ENCODE data around the gene AS3MT.

AS3MT gene

GRCh38 chr10:102935505-102935904 is 66.2 kb downstream of the AS3MT start:
- no peak overlapping the region for H2BK5ac ChIP-seq (ENCODE audit: low read depth, low read length, poor library complexity, severe bottlenecking)
- H3K18ac ChIP-seq (ENCODE audit: low read depth in 1 of 2, low read length in 2 of 2): no peak overlapping the region
- no peak overlapping the region for H3K4me3 ChIP-seq (ENCODE audit: insufficient read depth in 1 of 2, low read depth in 1 of 2, low read length in 2 of 2)
- no peak overlapping the region for H2AFZ ChIP-seq (ENCODE audit: low read depth, low read length)
- no peak overlapping the region for H3K14ac ChIP-seq (ENCODE audit: low read length in 2 of 2)
- H3K27ac ChIP-seq (ENCODE audit: low read length, poor library complexity, severe bottlenecking): no peak overlapping the region
- no peak overlapping the region for H3K23ac ChIP-seq (ENCODE audit: low read length in 2 of 2)
- no peak overlapping the region for H3K4ac ChIP-seq (ENCODE audit: low read depth in 1 of 2, low read length in 2 of 2)
- no peak overlapping the region for H2BK15ac ChIP-seq (ENCODE audit: low read depth, poor library complexity, severe bottlenecking)
- H3K79me1 ChIP-seq (replicated peaks; ENCODE audit: low read length, poor library complexity, severe bottlenecking): peaks cover 2% of the 10 kb centered on the region
- H4K8ac ChIP-seq (ENCODE audit: low read length): no peak overlapping the region
- H3K4me2 ChIP-seq (ENCODE audit: low read length, poor library complexity, severe bottlenecking): no peak overlapping the region
- H3K36me3 ChIP-seq (ENCODE audit: control insufficient read depth in 1 of 2, insufficient read depth in 2 of 2, low read depth in 1 of 2, low read length in 2 of 2): no peaks in the 10 kb centered on the region
- H2AK5ac ChIP-seq (ENCODE audit: low read length, severe bottlenecking): no peak overlapping the region
- no peak overlapping the region for H3K9ac ChIP-seq (ENCODE audit: low read length)
- H2BK12ac ChIP-seq (ENCODE audit: low read length in 2 of 2): no peak overlapping the region
- H3K27me3 ChIP-seq (ENCODE audit: control insufficient read depth in 1 of 2, insufficient read depth in 1 of 2, low read length in 2 of 2): no peaks in the 10 kb centered on the region
- 81% methylated on average over 4 of the region's 4 CpGs for WGBS
- no peak overlapping the region for H4K91ac ChIP-seq (ENCODE audit: low read length)
- H2BK120ac ChIP-seq (ENCODE audit: low read depth, low read length): no peak overlapping the region
- H3K9me3 ChIP-seq (ENCODE audit: control insufficient read depth, low read length): no peaks in the 10 kb centered on the region
- DNase-seq: no peak
- no peaks in the 10 kb centered on the region for H3K4me1 ChIP-seq (ENCODE audit: control insufficient read depth, insufficient read depth, low read depth, low read length)

- no peak overlapping the region for H4K8ac ChIP-seq (ENCODE audit: low read length)
- no peaks in the 10 kb centered on the region for H3K4me1 ChIP-seq (ENCODE audit: control insufficient read depth, insufficient read depth, low read depth, low read length)
- no peak overlapping the region for H2BK12ac ChIP-seq (ENCODE audit: low read length in 2 of 2)
- H3K9ac ChIP-seq (ENCODE audit: low read length): no peak overlapping the region
- no peak overlapping the region for H3K4me2 ChIP-seq (ENCODE audit: low read length, poor library complexity, severe bottlenecking)
- no peak overlapping the region for H3K18ac ChIP-seq (ENCODE audit: low read depth in 1 of 2, low read length in 2 of 2)
- H3K79me1 ChIP-seq (replicated peaks; ENCODE audit: low read length, poor library complexity, severe bottlenecking): peaks cover 2% of the 10 kb centered on the region
- no peaks in the 10 kb centered on the region for H3K9me3 ChIP-seq (ENCODE audit: control insufficient read depth, low read length)
- no peak overlapping the region for H3K14ac ChIP-seq (ENCODE audit: low read length in 2 of 2)
- H2BK120ac ChIP-seq (ENCODE audit: low read depth, low read length): no peak overlapping the region
- no peak for DNase-seq
- H2BK5ac ChIP-seq (ENCODE audit: low read depth, low read length, poor library complexity, severe bottlenecking): no peak overlapping the region
- no peaks in the 10 kb centered on the region for H3K36me3 ChIP-seq (ENCODE audit: control insufficient read depth in 1 of 2, insufficient read depth in 2 of 2, low read depth in 1 of 2, low read length in 2 of 2)
- H3K27me3 ChIP-seq (ENCODE audit: control insufficient read depth in 1 of 2, insufficient read depth in 1 of 2, low read length in 2 of 2): no peaks in the 10 kb centered on the region
- H3K4ac ChIP-seq (ENCODE audit: low read depth in 1 of 2, low read length in 2 of 2): no peak overlapping the region
- no peak overlapping the region for H3K23ac ChIP-seq (ENCODE audit: low read length in 2 of 2)
- no peak overlapping the region for H3K4me3 ChIP-seq (ENCODE audit: insufficient read depth in 1 of 2, low read depth in 1 of 2, low read length in 2 of 2)
- no peak overlapping the region for H4K91ac ChIP-seq (ENCODE audit: low read length)
- no peak overlapping the region for H3K27ac ChIP-seq (ENCODE audit: low read length, poor library complexity, severe bottlenecking)
- no peak overlapping the region for H2AK5ac ChIP-seq (ENCODE audit: low read length, severe bottlenecking)
- H2AFZ ChIP-seq (ENCODE audit: low read depth, low read length): no peak overlapping the region
- H2BK15ac ChIP-seq (ENCODE audit: low read depth, poor library complexity, severe bottlenecking): no peak overlapping the region
- WGBS: 94% methylated on average over 3 of the region's 3 CpGs
Observed at GRCh38 chr10:102935939-102936605, 66.8 kb downstream of the AS3MT start.

- WGBS: 91% methylated on average over 3 of the region's 3 CpGs
- no peaks in the 10 kb centered on the region for H3K36me3 ChIP-seq (ENCODE audit: control insufficient read depth in 1 of 2, insufficient read depth in 2 of 2, low read depth in 1 of 2, low read length in 2 of 2)
Observed at GRCh38 chr10:102941401-102941800, 72.1 kb downstream of the AS3MT start.

GRCh38 chr10:102945449-102945848 is 76.2 kb downstream of the AS3MT start:
- no peak overlapping the region for H2BK5ac ChIP-seq (ENCODE audit: low read depth, low read length, poor library complexity, severe bottlenecking)
- H3K4me1 ChIP-seq (ENCODE audit: control insufficient read depth, insufficient read depth, low read depth, low read length): no peaks in the 10 kb centered on the region
- no peak overlapping the region for H3K18ac ChIP-seq (ENCODE audit: low read depth in 1 of 2, low read length in 2 of 2)
- no peak overlapping the region for H3K9ac ChIP-seq (ENCODE audit: low read length)
- DNase-seq: no peak
- H2AFZ ChIP-seq (ENCODE audit: low read depth, low read length): no peak overlapping the region
- H3K9me3 ChIP-seq (ENCODE audit: control insufficient read depth, low read length): no peaks in the 10 kb centered on the region
- no peaks in the 10 kb centered on the region for H3K36me3 ChIP-seq (ENCODE audit: control insufficient read depth in 1 of 2, insufficient read depth in 2 of 2, low read depth in 1 of 2, low read length in 2 of 2)
- no peak overlapping the region for H3K4me2 ChIP-seq (ENCODE audit: low read length, poor library complexity, severe bottlenecking)
- no peak overlapping the region for H3K4me3 ChIP-seq (ENCODE audit: insufficient read depth in 1 of 2, low read depth in 1 of 2, low read length in 2 of 2)
- no peak overlapping the region for H2BK15ac ChIP-seq (ENCODE audit: low read depth, poor library complexity, severe bottlenecking)
- no peaks in the 10 kb centered on the region for H3K27me3 ChIP-seq (ENCODE audit: control insufficient read depth in 1 of 2, insufficient read depth in 1 of 2, low read length in 2 of 2)
- no peak overlapping the region for H3K27ac ChIP-seq (ENCODE audit: low read length, poor library complexity, severe bottlenecking)
- no peak overlapping the region for H2BK120ac ChIP-seq (ENCODE audit: low read depth, low read length)
- H3K4ac ChIP-seq (ENCODE audit: low read depth in 1 of 2, low read length in 2 of 2): no peak overlapping the region
- H4K91ac ChIP-seq (ENCODE audit: low read length): no peak overlapping the region
- WGBS: 71% methylated on average over 3 of the region's 3 CpGs
- no peak overlapping the region for H3K14ac ChIP-seq (ENCODE audit: low read length in 2 of 2)
- H3K79me1 ChIP-seq (replicated peaks; ENCODE audit: low read length, poor library complexity, severe bottlenecking): peaks cover 1% of the 10 kb centered on the region
- no peak overlapping the region for H2BK12ac ChIP-seq (ENCODE audit: low read length in 2 of 2)
- no peak overlapping the region for H2AK5ac ChIP-seq (ENCODE audit: low read length, severe bottlenecking)
- H3K23ac ChIP-seq (ENCODE audit: low read length in 2 of 2): no peak overlapping the region
- no peak overlapping the region for H4K8ac ChIP-seq (ENCODE audit: low read length)

More at GRCh38 chr10:102941401-102941800, 72.1 kb downstream of the AS3MT start:
- no peaks in the 10 kb centered on the region for H3K9me3 ChIP-seq (ENCODE audit: control insufficient read depth, low read length)
- H3K18ac ChIP-seq (ENCODE audit: low read depth in 1 of 2, low read length in 2 of 2): no peak overlapping the region
- H3K27ac ChIP-seq (ENCODE audit: low read length, poor library complexity, severe bottlenecking): no peak overlapping the region
- H2BK5ac ChIP-seq (ENCODE audit: low read depth, low read length, poor library complexity, severe bottlenecking): no peak overlapping the region
- H2AK5ac ChIP-seq (ENCODE audit: low read length, severe bottlenecking): no peak overlapping the region
- H3K23ac ChIP-seq (ENCODE audit: low read length in 2 of 2): no peak overlapping the region
- H3K9ac ChIP-seq (ENCODE audit: low read length): no peak overlapping the region
- no peak overlapping the region for H4K8ac ChIP-seq (ENCODE audit: low read length)
- no peaks in the 10 kb centered on the region for H3K4me1 ChIP-seq (ENCODE audit: control insufficient read depth, insufficient read depth, low read depth, low read length)
- H2BK15ac ChIP-seq (ENCODE audit: low read depth, poor library complexity, severe bottlenecking): no peak overlapping the region
- H3K4me2 ChIP-seq (ENCODE audit: low read length, poor library complexity, severe bottlenecking): no peak overlapping the region
- H3K14ac ChIP-seq (ENCODE audit: low read length in 2 of 2): no peak overlapping the region
- H2AFZ ChIP-seq (ENCODE audit: low read depth, low read length): no peak overlapping the region
- H3K79me1 ChIP-seq (replicated peaks; ENCODE audit: low read length, poor library complexity, severe bottlenecking): peaks cover 1% of the 10 kb centered on the region
- DNase-seq: no peak
- H3K27me3 ChIP-seq (ENCODE audit: control insufficient read depth in 1 of 2, insufficient read depth in 1 of 2, low read length in 2 of 2): no peaks in the 10 kb centered on the region
- no peak overlapping the region for H2BK120ac ChIP-seq (ENCODE audit: low read depth, low read length)
- H3K4ac ChIP-seq (ENCODE audit: low read depth in 1 of 2, low read length in 2 of 2): no peak overlapping the region
- no peak overlapping the region for H2BK12ac ChIP-seq (ENCODE audit: low read length in 2 of 2)
- no peak overlapping the region for H4K91ac ChIP-seq (ENCODE audit: low read length)
- H3K4me3 ChIP-seq (ENCODE audit: insufficient read depth in 1 of 2, low read depth in 1 of 2, low read length in 2 of 2): no peak overlapping the region

Measured in mesenchymal stem cell (in vitro differentiated cells and primary cell).